Measurements from ENCODE around the gene TMEM184B.
"Not testable (repeated sequence)": the region's sequence is repeated elsewhere in the genome, so short reads cannot be mapped to it uniquely, and the experiment has no call there.

TMEM184B gene

GRCh38 chr22:38246046-38246658, 26.7 kb downstream of the TMEM184B start:
- no peak for DNase-seq

- DNase-seq = no peak
These were observed 28.7 kb downstream of the TMEM184B start for GRCh38 chr22:38244106-38244505.

- no peak for DNase-seq
These were observed 29.6 kb downstream of the TMEM184B start for GRCh38 chr22:38243007-38243765.

GRCh38 chr22:38240734-38241252, 32.0 kb downstream of the TMEM184B start:
- no peak for DNase-seq

GRCh38 chr22:38239101-38239761, 33.6 kb downstream of the TMEM184B start:
- no peak for DNase-seq

GRCh38 chr22:38238519-38239071, 34.2 kb downstream of the TMEM184B start:
- no peak for DNase-seq

- DNase-seq = no peak
These were observed 36.0 kb downstream of the TMEM184B start for GRCh38 chr22:38236786-38237185.

DNA sequence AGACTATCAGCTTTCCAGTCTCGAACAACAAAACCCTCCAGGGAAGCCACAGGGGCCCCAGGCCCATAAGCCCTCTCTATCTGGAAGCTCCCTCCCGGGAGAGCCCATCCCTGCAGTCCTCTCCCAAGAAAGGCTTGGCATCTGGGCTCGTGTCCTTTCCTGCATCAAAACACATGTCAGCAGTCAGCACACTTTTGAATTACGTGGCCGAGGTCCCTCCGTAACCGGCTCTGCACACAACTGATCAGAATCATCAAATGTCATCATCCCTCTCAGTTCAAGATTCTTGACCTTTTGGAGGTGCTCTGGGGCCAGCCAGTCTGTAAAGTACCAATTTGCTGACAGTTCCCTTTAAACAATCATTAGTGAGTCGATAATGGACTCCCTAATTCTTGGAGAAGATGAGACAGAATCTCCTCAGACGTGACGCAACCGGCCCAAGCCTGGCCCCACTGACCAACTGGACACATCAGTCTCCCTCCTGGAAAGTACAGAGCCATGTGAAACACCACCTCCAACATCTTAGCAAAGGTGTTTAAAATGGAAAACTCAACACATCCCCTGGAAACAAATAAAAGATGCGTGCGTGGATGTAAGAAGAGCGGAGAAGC, 37.5 kb downstream of the TMEM184B start:
- no peak for DNase-seq

DNA sequence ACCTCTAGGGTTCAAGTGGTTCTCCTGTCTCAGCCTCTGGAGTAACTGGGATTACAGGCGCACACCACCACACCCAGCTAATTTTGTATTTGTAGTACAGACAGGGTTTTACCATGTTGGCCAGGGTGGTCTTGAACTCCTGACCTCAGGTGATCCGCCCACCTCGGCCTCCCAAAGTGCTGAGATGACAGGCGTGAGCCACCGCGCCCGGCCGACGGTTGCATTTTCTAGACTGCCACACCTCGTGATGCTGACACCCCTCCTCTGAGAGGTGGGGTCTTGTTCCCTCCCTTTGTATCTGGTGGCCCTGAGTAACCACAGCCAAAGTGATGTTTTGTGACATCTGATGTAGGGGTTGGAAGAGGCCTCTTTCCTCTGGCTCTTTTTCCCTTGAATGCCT, 39.0 kb downstream of the TMEM184B start:
- DNase-seq = not testable (repeated sequence)

GRCh38 chr22:38233427-38233826, 39.4 kb downstream of the TMEM184B start:
- no peak for DNase-seq

- DNase-seq = no peak
These were observed 40.6 kb downstream of the TMEM184B start for GRCh38 chr22:38232196-38232595.

- no peak for DNase-seq
These were observed 41.9 kb downstream of the TMEM184B start for GRCh38 chr22:38230916-38231315.

DNA sequence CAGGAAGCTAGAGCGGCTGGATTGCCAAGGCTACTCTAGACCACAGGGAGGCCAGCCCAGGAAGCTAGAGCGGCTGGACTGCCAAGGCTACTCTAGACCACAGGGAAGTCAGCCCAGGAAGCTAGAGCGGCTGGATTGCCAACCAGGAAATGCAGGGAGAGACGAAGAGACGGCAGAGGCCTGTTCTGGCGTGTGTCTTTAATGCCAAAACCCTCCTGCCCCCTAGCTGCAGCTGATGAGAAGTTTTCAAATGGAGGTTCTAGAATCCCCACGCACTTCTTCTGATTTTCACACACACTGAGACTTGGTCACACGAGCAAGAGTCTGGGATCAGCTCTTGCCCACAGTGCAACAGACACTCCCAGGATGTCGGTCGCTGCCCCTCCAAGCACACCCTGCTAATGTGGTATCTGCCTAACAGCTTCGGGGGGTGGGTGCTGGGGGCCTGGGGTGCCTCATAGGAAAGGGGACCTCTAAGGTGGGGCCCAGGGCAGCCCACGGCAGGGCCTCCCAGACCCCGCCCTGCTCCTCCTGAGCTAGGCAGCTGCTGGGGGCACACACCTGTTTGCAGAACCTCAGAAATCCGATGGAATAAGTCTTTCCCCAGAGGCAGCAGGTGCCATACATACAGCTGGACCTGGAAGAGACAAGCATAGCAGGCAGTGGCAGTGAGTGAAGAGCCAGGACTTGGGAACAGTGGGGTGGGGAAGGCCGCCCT, 42.5 kb downstream of the TMEM184B start:
- DNase-seq = no peak

DNA sequence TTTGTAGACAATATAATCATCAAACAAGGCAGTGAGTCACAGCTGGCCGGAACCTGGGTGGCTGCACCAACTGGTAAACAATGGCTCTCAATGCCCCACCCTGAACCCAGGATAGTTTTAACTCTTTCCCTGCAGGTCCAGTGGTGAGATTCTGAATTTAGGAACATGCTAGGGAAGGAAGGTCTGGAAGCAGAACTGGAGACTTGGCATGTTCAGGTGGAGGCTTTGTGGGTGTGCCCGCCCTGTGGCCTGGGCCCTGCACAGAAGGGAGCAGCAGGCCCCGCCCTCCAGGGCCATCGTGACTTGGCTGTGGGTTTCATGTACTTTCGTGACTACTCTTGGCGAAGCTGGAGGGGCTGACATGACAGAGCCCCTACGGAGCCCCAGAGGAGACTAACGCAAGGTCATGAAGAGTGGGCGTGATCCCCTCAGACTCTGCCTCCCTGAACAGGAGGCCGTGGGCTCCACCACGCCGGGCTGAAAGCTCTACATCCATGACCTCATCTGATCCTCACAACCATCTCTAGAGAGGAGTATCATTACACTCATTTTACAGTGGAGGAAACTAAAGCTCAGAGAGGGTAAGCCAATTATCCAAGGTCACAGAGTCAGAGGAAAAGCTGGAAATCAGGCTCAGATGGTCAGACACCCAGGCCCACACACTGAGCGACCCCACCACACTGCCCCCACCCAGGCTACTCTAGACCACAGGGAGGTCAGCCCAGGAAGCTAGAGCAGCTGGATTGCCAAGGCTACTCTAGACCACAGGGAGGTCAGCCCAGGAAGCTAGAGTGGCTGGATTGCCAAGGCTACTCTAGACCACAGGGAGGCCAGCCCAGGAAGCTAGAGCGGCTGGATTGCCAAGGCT, 43.7 kb downstream of the TMEM184B start:
- DNase-seq = no peak

- DNase-seq = no peak
These were observed 44.4 kb downstream of the TMEM184B start for GRCh38 chr22:38228326-38228872.

GRCh38 chr22:38226853-38227649, 45.8 kb downstream of the TMEM184B start:
- no peak for DNase-seq

GRCh38 chr22:38223289-38223960, 49.4 kb downstream of the TMEM184B start:
- no peak for DNase-seq

GRCh38 chr22:38222797-38223119, 50.1 kb downstream of the TMEM184B start:
- no peak for DNase-seq

GRCh38 chr22:38221908-38222796, 50.7 kb downstream of the TMEM184B start:
- no peak for DNase-seq

Measured in SIG-M5 (cell line).